HepG2 (cell line): Measurements from ENCODE around the gene FKBP10. TPM values are rescaled to one million over a fixed set of nuclear protein-coding genes. Genes with fewer than 3 reads are reported as not detected.

Source experiments
- ADNP ChIP-seq: sonication (generic); formaldehyde crosslinking; IDR thresholded peaks from 2 replicates; pipeline ENCODE4 v1.4.0; 2020; ENCODE audit warnings: missing genetic modification reagents
- EEA1 ChIP-seq: sonication (generic); formaldehyde crosslinking; IDR thresholded peaks from 2 replicates; pipeline ENCODE4 v1.5.1; 2020; ENCODE audit warnings: mild to moderate bottlenecking, missing genetic modification reagents, borderline replicate concordance
- FOXA3 ChIP-seq: IDR thresholded peaks from 2 replicates; pipeline ENCODE4 v1.6.1; 2016; ENCODE audit warnings: missing genetic modification reagents, missing compliant biosample characterization
- NFKBIZ ChIP-seq: IDR thresholded peaks from 2 replicates; pipeline ENCODE4 v1.6.1; 2018; ENCODE audit warnings: missing genetic modification reagents, missing compliant biosample characterization
- NR2C2 ChIP-seq: sonication (generic); formaldehyde crosslinking; IDR thresholded peaks from 2 replicates; pipeline ENCODE4 v1.4.0; 2020; ENCODE audit warnings: missing genetic modification reagents, mild to moderate bottlenecking, moderate library complexity, borderline replicate concordance
- RBM39 ChIP-seq: fragments of 200-400 bp; formaldehyde crosslinking; IDR thresholded peaks from one replicate; pipeline ENCODE4 v1.6.1; 2018; ENCODE audit warnings: antibody characterized with exemption, mild to moderate bottlenecking, low read depth, low read length; ENCODE audit not compliant: poor library complexity, severe bottlenecking
- RXRB ChIP-seq: IDR thresholded peaks from 2 replicates; pipeline ENCODE4 v1.6.1; 2016; ENCODE audit warnings: borderline replicate concordance, missing genetic modification reagents, missing compliant biosample characterization
- ZEB1 ChIP-seq: IDR thresholded peaks from 2 replicates; pipeline ENCODE4 v1.6.1; 2012; ENCODE audit warnings: mild to moderate bottlenecking, low read depth, inconsistent platforms; ENCODE audit not compliant: insufficient replicate concordance
- ZFAT ChIP-seq: sonication (generic); formaldehyde crosslinking; conservative IDR thresholded peaks from 2 replicates; pipeline ENCODE4 v1.8.1; 2023; ENCODE audit warnings: missing genetic modification reagents, inconsistent platforms
- ZNF30 ChIP-seq: sonication (generic); formaldehyde crosslinking; IDR thresholded peaks from 2 replicates; pipeline ENCODE4 v1.5.0; 2020; ENCODE audit warnings: mild to moderate bottlenecking, missing genetic modification reagents
- ZNF329 ChIP-seq: sonication (generic); formaldehyde crosslinking; IDR thresholded peaks from 2 replicates; pipeline ENCODE4 v1.9.0; 2021; ENCODE audit warnings: low read depth, mild to moderate bottlenecking, missing genetic modification reagents
- ZNF337 ChIP-seq: sonication (generic); formaldehyde crosslinking; IDR thresholded peaks from 2 replicates; pipeline ENCODE4 v1.5.1; 2020; ENCODE audit warnings: missing genetic modification reagents, low read depth, mild to moderate bottlenecking, borderline replicate concordance
- ZNF558 ChIP-seq: sonication (generic); formaldehyde crosslinking; IDR thresholded peaks from 2 replicates; pipeline ENCODE4 v1.9.0; 2022; ENCODE audit warnings: mild to moderate bottlenecking, missing genetic modification reagents, borderline replicate concordance
- ZNF569 ChIP-seq: sonication (generic); formaldehyde crosslinking; IDR thresholded peaks from 2 replicates; pipeline ENCODE4 v1.5.0; 2020; ENCODE audit warnings: mild to moderate bottlenecking, missing genetic modification reagents, moderate library complexity, borderline replicate concordance
- ZNF7 ChIP-seq: IDR thresholded peaks from 2 replicates; pipeline ENCODE4 v1.6.1; 2016; ENCODE audit warnings: missing biosample characterization, missing genetic modification reagents
- ZNF710 ChIP-seq: sonication (generic); formaldehyde crosslinking; IDR thresholded peaks from 2 replicates; pipeline ENCODE4 v1.5.0; 2020; ENCODE audit warnings: mild to moderate bottlenecking, missing genetic modification reagents, borderline replicate concordance
- ZNF740 ChIP-seq: sonication (generic); formaldehyde crosslinking; IDR thresholded peaks from 2 replicates; pipeline ENCODE4 v1.4.0; 2020; ENCODE audit warnings: missing genetic modification reagents
- polyA plus RNA-seq, 8 experiments: library from polyadenylated mRNA; depleted of rRNA in 3 of 8; stranded (reverse) in 7 of 8; unstranded in 1 of 8; fragments of >200 nt; fragmentation: Illumina TruSeq in 4 of 8; extraction: Trizol in 4 of 8; gene quantifications; 2 replicates each; pipeline versions ENCODE4 v1.2.1 to v1.2.3, GENCODE V29; 2011 to 2016; ENCODE audit warnings: low read depth in 4 of 8, missing spikeins in 1 of 8, mixed read lengths in 1 of 8; ENCODE audit not compliant: insufficient read depth in 1 of 8
- total RNA-seq, 5 experiments: library from RNA; depleted of rRNA; stranded (reverse); fragments of >200 nt; fragmentation: Illumina TruSeq; extraction: Trizol; gene quantifications; 2 replicates each; pipeline ENCODE4 v1.2.3, GENCODE V29; 2016; ENCODE audit warnings: low read depth in 1 of 5

FKBP10 gene
- total and polyA plus RNA-seq, 2 of the 13 experiments (the other 11 are each of a cell fraction or from before 2014, with no cell fraction given): 149 to 573 TPM

GRCh38 chr17:41864836-41865595 lies 52.2 kb downstream of the FKBP10 start, which contains the start of gene KLHL11 (continued):
- TF ChIP-seq ZFAT (CRISPR knock-in tag): no peak
- peak; percentile 85 for TF ChIP-seq RBM39
- peak; percentile 86; the same call in 1 of the 2 replicates for TF ChIP-seq ZNF558
- TF ChIP-seq EEA1 (CRISPR knock-in tag): peak; percentile 77; the same call in 1 of the 2 replicates
- TF ChIP-seq RXRB: peak; percentile 44; the same call in 1 of the 2 replicates
- peak; percentile 50; the same call in 1 of the 2 replicates for TF ChIP-seq FOXA3
- no peak for TF ChIP-seq ZNF569 (CRISPR knock-in tag)
- TF ChIP-seq NFKBIZ (CRISPR knock-in tag): peak; percentile 68; the same call in 1 of the 2 replicates
- no peak for TF ChIP-seq ZNF7 (CRISPR knock-in tag)
- no peak for TF ChIP-seq ZNF740 (CRISPR knock-in tag)
- no peak; the same call in none of the 2 replicates for TF ChIP-seq ZNF329 (CRISPR knock-in tag)
- no peak for TF ChIP-seq ADNP (CRISPR knock-in tag)
- TF ChIP-seq ZNF710: peak; percentile 65
- TF ChIP-seq NR2C2 (CRISPR knock-in tag): peak; percentile 62
- TF ChIP-seq ZNF337 (CRISPR knock-in tag): peak; percentile 41; the same call in 1 of the 2 replicates
- TF ChIP-seq ZNF30 (CRISPR knock-in tag): no peak
- TF ChIP-seq ZEB1: no peak
- TF ChIP-seq, all 625 proteins: peak for 332
